HG02678 (cell line): Measurements from ENCODE around the gene GCNA.
"Not testable (repeated sequence)": the region's sequence is repeated elsewhere in the genome, so short reads cannot be mapped to it uniquely, and the experiment has no call there.

Source experiments
- ATAC-seq: cut with Tn5 transposase; IDR thresholded peaks from one replicate; pipeline ENCODE4 v1.9.1; 2021; ENCODE audit warnings: mild to moderate bottlenecking, moderate library complexity; ENCODE audit not compliant: unreplicated experiment

GCNA gene

GRCh38 chrX:71556036-71556435 lies 22.2 kb upstream of the GCNA start:
- no peak for ATAC-seq

DNA sequence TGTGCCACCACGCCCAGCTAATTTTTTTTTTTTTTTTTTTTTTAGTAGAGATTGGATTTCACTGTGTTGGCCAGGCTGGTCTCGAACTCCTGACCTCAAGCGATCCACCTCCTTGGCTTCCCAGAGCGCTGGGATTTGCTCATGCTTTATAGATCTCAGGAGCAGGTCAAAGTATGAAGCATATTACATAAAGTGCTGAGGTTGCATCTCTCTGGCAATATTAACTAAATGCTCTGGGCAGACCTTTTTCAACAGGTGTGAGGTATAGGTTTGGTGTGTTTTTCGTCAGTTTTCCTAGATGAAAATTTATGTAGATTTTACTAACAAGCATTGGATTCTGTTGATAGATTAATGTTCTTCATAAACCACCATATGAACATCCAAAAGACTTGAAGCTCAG lies 19.3 kb upstream of the GCNA start:
- ATAC-seq = no peak

DNA sequence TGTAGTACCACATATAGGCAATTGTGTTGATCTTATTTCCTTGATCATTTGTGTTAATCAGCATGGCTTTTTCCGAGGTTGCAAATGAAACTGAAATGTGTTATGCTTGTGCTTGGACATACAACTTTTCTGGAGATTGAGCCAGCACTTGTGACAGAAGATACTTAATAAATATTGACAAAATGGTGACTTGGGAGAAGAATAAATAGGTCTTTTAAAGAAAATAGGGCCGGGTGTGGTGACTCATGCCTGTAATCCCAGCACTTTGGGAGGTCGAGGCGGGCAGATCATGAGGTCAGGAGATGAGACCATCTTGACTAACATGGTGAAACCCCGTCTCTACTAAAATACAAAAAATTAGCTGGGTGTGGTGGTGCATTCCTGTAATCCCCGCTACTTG lies 18.5 kb upstream of the GCNA start:
- ATAC-seq = not testable (repeated sequence)

DNA sequence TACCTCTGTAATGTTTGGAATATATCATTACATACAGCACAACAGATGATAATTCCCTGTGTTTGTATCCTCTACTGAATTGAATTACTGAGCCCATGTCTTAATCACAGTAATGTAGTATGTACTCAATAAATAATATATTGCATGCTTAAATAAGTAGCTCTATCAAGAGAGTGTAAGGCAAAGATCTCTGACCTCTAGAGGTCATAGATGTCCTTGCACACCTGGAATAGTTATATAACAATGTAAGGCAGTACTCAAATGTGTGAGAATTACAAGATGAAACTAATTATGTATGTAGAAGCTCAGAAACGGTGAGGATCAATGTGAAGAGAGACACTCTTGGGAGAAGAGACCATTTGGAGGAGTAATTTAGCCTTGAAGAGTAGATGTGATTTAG lies 14.3 kb upstream of the GCNA start:
- ATAC-seq = no peak

- ATAC-seq = no peak
Measured at GRCh38 chrX:71565474-71566041, 12.7 kb upstream of the GCNA start.

- not testable (repeated sequence) for ATAC-seq
Measured at GRCh38 chrX:71571390-71571789, 6.8 kb upstream of the GCNA start.

- ATAC-seq = no peak
Measured at GRCh38 chrX:71573590-71573989, 4.6 kb upstream of the GCNA start.

DNA sequence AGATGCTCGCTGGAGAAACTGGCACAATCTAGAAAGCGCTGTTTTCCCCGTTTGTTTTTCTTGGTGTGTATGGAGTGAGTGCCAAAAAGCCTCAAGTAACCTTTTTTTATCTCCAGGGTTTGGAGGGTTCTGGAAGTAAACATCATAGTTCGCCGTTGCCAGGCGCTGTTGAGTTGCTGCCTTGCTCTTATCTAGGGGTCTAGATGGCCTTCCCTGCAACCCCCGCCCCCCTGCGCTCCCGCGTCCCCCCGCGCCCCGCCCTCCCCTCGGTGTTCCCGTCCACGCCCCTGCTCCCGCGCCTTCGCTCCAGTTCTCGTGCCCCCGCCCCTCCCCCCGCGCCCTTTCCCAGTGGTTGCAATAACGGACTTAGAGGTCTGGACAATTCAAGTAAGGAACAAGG lies 555 bp upstream of the GCNA start:
- ATAC-seq = no peak

- no peak for ATAC-seq
Measured at GRCh38 chrX:71579136-71579989, 1.1 kb downstream of the GCNA start.

DNA sequence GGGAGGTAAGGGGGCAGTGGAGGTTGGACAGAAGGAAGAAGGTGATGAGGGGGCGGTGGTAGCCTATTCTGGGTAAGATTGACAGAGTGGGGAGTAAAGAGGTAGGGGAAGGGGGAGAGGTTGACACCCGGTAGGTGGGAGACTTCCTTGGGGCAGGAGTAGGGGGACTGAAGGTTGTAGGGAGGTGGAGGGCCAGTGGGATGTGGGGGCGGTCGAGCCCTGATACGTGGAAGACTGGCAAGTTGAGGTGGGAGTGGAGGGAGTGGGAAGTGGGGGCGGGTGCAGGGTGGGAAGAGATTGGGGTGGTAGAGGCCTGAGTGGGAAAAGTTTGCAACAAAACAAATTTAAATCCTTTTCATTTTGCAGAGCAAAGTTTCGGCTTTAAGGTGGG lies 1.7 kb downstream of the GCNA start:
- ATAC-seq = no peak

GRCh38 chrX:71581210-71581609 lies 3.0 kb downstream of the GCNA start:
- no peak for ATAC-seq

DNA sequence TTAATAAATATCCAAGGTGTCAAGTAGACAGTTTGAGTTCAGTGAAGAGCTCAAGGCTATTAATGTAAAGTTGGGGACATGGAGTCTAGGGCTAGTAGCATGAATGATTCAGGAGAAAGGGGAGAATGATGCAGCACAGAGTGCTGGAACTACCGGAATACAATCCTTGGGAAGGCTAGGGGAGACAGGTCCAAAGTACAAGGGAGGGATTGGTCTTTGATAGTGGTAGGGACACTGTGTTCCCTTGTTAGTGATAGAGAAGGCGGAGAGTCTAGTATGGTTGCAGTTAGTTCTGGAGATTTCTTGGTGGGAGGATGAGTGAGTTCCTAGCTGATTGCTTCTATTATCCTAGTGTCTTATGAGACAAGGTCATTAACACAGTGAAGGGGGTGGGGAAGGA lies 8.7 kb downstream of the GCNA start:
- ATAC-seq = no peak

- ATAC-seq = not testable (repeated sequence)
Measured at GRCh38 chrX:71593210-71593609, 15.0 kb downstream of the GCNA start.

GRCh38 chrX:71599965-71600364 lies 21.7 kb downstream of the GCNA start:
- ATAC-seq = no peak

DNA sequence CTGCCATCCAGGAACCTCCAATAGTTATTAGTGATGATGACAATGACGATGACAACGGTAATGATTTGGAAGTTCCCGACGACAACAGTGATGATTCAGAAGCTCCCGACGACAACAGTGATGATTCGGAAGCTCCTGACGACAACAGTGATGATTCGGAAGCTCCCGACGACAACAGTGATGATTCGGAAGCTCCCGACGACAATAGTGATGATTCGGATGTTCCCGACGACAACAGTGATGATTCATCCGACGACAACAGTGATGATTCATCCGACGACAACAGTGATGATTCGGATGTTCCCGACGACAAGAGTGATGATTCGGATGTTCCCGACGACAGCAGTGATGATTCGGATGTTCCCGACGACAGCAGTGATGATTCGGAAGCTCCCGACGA lies 25.4 kb downstream of the GCNA start:
- ATAC-seq = no peak

- no peak for ATAC-seq
Measured at GRCh38 chrX:71604141-71604540, 25.9 kb downstream of the GCNA start.

DNA sequence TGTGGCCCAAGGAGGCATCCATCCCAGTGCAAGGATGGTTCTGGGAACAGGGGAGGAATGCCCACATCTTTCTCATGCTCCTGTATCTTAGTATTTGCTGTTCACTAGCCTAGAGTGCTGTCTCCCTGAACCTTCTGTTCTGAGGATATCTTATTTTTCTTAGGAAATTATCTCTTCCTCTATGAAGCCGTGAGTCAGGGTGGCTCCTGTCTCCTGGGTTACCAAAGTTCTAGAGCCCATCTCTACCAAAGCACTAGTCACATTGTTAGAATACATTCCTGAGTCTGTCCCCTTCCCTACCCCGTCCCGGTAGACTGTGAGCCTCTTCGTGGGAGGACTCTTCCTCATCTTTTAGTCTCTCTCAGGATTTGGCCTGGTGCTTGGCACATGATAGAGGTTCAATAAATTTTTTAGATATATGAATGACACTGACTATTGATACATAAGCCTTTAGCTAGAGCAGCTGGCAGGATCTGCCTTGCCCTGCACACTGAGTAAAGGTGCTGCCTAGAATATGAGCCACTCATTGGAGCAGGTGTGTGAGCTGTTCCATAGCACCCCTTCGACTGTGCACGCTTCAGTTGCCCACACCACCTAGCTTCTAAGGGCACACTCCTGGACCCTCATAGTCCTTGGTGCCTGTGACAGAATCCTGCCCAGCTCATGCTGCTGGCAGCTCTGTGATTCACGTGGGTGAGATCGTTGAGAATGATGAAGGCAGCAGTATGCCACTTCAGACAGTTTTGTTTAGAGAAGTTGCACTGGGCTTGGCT lies 26.7 kb downstream of the GCNA start:
- no peak for ATAC-seq

- no peak for ATAC-seq
Measured at GRCh38 chrX:71606536-71607216, 28.4 kb downstream of the GCNA start.

GRCh38 chrX:71607488-71607887 lies 29.3 kb downstream of the GCNA start:
- ATAC-seq = no peak

GRCh38 chrX:71609095-71609750 lies 31.0 kb downstream of the GCNA start:
- ATAC-seq = no peak

- not testable (repeated sequence) for ATAC-seq
Measured at GRCh38 chrX:71611736-71612135, 33.5 kb downstream of the GCNA start.
